ENCODE measurements around the gene VPS37C.

VPS37C gene

DNA sequence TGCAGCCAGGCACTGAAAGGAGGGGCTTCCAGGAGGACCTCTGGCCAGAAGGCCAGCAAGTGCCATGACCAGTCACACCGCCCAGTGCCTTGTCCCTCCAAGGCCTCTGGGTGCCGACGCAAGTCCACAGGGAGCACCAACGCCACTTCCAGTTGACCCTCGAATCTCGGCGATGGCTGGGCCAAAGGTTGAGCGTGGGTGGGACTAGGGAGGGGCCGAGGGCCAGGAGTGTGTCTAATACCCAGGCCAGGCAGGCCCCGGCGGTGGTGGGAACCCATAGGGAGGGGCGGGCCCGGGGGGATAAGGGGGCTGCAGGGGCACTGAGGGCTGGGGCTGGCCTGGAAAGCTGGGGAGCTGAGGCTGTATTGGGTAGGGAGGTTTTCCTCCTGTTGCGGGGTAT, 29.6 kb downstream of the VPS37C start:
- no peak for DNase-seq

DNA sequence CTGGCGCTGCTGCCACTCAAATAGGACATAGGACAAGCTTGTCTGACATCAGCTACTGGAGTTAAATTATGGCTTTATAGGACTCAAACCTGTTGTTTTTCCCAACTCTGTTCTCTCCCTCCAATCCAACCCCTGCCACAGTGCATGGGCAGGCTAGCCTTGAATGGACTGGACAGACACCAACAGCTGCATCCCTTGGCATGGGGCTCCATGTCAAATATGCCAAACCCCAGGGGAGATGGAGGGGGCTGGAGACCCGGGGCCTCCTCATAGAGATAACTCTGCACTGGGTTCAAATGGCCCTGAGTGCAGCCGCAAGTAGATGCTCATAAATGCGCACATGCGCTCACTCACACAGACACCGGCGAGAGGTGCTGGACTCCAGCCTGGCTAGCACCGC, 30.0 kb downstream of the VPS37C start:
- DNase-seq, result no peak

DNA sequence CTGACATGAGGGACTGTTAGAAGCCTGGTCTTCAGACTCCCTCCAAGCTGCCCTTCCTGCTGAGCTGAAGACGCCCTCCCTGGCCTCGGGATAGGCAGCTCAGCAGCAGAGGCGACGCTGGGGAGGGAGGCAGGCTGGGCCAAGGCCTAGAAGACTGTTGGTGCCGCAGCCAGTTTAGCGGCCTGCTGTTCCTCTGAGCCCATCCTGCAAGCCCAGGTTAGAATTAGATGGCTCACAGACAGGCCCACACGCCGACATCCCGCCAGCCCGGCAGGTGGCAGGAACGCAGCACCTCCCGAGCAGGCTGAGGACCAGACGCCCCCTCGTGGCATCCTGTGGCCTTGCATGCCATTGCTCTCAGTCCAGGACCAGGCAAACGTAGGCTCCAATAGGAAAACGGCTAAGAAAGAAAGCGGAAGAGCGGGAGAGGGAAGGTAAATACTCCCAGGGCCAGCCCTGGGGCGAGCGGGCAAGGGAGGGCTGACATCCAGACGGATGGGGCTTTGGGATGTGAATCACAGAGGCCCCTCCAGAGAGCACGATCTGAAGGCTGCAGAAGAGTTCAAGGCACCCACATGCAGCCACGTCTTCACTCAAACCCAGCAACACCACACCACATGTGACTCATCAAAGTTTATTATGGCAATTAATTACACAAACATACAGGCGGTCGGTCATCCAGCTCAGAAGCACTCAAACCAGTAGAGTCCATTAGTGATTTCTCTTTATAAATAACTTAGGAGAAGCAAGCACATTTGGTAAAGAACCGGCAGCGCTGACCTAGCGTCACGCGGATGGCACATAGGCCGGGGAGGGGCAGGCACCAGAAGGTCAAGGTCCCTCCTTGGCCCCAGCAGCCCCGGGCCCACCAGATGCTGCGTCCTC, 31.3 kb downstream of the VPS37C start:
- DNase-seq, result no peak

DNA sequence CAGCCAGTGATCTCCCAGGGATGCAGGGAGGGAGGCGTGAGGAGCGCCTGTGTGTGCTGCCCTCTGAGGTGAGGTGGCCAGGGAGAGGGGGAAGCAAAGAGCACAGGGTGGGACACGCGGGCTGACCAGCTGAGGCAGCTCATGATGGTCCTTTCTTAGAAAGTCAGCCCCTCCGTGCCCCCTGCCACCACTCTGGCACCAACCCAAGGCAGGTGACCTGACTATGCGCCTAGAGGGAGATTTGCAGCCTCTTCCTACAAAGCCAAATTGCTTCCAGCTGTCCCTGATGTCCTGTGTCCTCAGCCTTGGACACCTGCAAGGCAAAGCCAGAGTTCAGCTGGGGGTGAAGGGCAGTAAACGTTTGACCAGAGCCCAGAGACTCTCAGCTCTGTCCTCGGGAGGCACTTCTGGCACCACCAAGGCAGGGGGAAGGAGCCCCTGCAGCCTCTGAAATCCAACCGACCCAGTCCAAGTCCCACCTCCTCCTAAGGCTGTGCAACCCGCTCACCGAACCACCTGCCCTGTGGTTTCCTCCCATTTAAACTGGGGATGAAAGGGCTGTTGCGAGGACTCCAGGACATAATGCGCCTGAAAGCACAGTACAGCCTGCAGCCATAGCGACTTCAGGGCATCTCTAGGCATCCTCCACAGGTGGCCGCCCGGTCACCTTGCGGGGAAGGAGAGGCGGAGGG, 32.1 kb downstream of the VPS37C start:
- DNase-seq, result no peak

DNA sequence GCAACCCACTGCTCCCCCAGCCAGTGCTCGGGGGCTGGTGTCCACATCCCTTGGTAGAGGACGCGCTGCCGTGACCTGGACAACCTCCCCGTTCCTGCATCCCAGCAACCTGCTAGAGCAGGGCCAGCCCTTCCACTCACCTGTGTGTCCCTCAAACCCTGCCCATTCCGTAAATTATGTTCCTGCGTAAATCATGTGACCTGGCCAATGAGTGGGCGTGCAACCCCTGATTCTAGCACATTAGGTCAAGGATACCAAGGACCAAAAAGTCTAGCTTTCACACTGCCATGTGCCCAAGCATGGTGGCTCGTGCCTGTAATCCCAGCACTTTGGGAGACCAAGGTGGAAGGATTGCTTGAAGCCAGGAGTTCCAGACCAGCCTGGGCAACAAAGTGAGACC, 33.2 kb downstream of the VPS37C start:
- no peak for DNase-seq

DNA sequence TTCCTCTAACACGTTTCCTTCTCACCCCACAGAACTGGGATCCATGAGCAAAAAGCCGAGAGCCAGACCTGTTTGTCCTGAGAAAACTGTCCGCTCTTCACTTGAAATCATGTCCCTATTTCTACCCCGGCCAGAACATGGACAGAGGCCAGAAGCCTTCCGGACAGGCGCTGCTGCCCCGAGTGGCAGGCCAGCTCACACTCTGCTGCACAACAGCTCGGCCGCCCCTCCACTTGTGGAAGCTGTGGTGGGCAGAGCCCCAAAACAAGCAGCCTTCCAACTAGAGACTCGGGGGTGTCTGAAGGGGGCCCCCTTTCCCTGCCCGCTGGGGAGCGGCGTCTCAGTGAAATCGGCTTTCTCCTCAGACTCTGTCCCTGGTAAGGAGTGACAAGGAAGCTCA, 35.0 kb downstream of the VPS37C start:
- no peak for DNase-seq

DNA sequence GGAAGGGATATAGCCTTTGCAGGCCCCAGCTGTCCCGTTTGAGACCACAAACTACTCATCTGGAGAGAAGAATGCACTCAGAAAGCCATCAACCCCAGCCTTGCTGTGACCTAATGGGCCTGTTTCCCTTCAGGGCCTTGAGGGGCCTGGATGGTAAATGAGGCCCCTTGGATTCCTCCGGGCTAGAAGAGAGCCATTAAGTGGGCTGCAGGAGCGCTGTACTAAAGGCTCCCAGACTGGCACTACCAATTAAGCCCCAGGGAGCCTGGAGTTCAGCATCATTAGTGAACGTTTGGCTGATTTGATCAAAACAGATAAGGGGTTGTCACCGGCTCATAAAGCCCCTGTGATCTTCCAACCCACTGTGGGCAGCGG, 35.9 kb downstream of the VPS37C start:
- no peak for DNase-seq

DNA sequence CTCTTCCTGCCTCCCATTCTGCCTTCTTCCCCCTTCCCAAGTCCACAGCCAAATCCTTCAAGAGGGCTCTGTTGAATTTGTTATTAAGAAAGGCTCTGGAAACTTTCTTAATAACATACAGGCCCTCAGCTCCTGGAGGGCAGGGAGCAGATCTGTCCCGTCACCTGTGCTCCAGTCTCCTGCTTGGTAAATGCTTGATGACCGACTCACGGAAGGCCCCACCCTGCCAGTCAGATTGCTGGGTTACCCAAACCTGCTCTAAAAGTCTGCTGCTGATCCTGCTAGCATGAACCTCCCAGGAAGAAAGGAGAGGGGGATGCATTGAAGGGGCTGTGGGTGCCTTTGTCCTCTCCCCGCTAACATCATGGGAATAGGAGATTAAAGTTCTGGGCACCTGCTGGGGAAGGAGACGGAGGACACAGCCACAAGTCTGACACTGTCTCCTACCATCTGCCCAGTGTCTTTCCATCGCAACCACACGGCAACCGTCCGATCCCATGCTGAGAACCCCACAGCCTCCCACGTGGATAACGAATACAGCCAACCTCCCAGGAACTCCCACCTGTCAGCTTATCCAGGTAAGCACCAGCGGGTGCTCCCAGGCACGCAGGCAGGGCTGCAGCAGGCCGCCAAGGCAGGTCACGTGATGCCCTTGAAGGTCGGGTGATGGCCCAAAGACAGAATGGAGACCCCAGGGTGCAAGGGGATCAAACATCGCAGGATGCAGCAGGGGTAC, 36.5 kb downstream of the VPS37C start:
- no peak for DNase-seq

DNA sequence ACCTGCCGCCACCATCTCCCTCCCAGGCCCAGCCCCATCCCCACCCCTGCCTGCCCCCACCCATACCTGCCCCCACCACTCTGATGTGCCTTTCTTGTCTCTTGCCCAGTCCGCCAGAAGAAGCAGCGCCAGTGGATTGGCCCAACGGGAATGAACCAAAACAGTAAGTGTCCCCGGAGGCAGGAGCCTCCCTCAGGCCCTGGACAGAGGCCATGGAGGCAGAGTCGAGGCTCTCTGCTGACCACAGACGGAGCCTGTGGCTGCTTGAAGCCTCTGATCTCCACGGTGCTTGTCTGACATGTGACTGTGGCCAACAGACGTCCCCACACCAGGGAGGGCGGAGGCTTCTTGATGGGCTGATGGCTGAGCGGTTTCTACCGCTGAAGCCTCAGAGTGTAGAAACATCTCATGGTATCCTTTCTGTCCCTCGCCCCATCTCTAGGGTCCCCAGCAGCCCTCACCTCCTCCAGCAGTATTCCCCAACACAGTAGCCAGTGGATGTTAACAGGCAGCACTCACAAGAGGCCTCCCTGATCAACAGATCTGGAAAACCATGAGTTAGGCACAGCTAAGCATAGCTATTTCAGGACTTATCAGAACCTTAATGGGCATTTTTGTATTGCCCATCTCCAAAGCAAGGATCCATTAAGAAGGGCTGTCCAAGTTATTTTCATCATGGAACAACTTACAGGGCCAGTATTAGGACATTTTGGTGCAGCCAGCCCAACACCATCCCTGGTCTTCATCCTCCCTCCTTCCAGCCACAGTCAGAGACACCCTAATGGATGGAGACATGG, 37.3 kb downstream of the VPS37C start:
- DNase-seq, result no peak

DNA sequence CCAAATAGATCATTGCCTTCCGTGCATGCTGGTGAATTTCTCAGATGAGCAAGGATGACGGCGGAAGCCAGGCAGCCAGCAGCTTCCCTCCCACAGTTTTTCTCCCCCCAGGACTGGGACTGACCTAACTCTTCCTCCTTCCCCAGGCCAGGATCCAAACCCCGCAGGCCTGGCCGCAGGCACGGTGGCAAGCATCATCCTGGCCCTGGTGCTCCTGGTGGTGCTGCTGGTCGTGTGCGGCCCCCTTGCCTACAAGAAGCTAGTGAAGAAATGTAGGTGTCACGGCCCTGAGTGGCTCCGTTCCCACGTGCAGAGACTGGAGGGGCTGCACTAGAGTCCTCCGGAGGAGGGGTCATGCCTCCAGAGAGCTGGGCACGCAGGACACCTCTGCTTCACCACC, 38.5 kb downstream of the VPS37C start:
- no peak for DNase-seq

DNA sequence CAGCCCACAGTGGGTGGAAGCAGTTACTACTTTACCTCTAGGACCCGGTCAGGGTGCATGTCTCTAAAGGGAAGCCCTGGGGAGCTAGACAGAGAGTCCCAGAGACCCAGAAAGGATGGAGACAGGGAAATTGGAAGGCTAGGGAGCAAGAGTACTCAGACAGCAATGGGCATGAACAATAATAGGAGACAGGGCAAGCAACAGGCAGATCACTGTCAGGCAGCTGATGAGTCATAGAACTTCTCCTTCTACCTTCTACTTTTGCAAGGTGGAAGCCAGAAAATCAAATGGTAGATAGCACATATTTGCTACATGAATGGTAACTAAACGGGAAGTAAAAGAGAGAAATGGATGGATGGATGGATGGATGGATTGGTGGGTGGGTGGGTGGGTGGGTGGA, 39.3 kb downstream of the VPS37C start:
- DNase-seq, result no peak

DNA sequence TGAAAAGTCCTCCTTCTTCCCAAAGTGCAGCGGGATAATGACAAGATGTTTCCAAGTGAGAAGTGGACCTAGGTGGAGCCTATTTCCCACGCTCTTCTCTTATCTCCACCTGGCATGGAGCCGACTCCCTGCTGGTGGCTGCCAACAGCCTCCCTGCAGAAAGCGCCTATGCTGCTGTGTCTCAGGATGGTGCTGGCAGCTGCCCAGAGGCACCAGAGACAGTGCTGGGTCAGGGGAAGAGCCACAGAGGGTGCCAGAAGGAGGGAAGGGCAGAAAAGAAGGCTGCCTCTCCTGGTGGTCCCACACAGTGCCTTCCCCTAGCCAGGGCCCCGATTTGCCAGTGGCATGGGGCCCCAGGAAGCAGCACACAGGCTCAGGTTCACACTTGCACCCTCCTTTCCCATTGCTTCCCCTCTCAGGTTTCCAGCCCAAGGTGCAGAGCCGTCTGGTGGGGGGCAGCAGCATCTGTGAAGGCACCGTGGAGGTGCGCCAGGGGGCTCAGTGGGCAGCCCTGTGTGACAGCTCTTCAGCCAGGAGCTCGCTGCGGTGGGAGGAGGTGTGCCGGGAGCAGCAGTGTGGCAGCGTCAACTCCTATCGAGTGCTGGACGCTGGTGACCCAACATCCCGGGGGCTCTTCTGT, 39.9 kb downstream of the VPS37C start:
- DNase-seq, result no peak

DNA sequence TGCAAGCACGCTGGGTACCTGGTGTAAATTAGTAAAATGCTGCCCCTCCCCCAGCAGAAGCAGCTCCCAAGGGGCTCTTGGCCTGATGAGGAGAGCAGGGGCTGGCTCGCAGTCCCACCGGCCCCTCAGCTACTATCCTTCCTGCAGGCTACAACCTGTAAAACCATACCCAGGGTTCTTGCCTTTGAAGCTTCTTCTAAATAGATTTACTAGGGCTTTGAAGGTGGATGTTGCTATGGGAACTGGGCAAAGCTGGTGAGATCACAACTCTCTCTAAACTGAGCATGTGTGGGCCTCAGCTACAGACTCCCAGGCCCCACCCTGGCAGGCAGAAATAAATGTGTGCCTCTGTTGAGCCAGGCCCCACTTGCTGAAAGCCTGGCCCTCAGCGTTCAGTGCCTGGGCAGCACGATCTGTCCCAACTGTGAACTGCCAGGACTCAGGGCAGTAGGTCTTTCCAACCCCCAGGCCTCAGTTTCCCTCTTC, 40.5 kb downstream of the VPS37C start:
- DNase-seq, result no peak

DNA sequence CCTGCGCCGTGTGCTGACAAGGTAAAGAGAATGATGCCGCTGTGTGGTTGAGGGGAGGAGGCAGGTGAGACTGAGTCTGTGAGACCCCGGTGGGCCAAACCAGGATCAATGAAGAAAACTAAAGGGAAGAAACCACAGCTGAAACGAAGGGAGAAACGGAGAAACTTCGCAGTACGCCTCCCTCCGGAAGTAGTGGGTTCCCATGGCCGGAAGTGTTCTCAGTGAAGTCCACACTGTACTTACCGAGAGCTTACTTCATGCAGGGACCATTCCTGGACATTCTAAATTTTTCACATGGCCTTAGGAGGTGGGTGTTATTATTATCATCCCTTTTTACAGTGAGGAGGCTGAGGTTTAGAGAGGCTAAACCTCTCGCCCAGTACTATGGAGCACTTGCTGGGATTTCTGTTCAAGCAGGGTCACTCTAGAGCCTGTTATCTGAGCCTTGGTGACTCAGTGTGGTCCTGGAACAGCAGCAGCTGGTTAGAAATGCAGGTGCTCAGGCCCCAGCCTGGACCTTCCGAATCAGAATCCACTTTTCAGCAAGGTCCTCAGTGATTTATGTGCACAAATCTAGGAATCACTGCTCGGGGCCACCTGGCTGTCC, 41.0 kb downstream of the VPS37C start:
- no peak for DNase-seq

DNA sequence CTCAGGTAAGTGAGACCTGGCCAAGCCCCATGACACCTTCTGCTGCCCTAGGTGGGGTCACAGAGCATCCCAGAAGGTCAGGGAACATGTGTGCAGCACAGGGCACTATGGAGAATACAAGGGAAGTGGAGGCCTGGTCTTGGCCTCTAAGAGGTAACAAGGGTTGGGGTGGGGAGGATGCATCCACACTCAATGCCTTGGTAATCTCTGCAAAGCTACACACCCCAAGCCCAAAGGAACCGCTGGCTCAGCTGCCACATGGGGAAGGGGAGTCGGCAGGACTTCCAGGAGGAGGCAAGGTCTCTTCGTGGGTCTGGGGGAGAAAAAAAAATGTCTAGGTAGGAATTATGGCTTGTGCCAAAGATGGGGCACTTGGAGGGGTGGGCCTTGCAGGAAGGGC, 41.7 kb downstream of the VPS37C start:
- DNase-seq, result no peak

DNA sequence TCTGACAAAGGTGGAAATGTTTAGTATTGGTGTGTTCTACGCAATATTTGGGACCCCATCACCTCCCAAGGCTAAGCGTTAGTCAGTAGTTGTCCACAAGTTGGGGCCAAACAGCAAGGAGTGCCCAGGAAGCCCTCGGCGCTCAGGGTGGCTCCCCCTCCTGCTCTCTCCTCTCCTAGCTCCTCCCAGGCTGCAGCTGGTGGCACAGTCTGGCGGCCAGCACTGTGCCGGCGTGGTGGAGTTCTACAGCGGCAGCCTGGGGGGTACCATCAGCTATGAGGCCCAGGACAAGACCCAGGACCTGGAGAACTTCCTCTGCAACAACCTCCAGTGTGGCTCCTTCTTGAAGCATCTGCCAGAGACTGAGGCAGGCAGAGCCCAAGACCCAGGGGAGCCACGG, 42.2 kb downstream of the VPS37C start:
- no peak for DNase-seq

DNA sequence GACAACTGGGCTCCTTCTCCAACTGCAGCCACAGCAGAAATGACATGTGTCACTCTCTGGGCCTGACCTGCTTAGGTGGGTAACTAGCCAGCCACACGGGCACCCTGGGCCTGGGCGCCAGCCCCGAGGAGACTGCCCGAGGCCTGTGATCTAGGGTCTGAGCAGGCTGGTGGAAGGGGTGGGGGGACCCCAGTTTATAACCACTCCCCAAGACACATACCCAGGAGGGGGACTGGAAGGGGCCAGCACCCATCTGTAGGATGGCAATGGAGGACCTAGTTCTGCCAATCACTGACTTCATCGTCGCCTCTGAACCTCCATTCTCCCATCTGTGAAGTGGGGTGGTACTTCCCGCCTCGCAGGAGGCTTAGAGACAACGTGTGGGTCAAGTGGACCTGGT, 42.8 kb downstream of the VPS37C start:
- no peak for DNase-seq

DNA sequence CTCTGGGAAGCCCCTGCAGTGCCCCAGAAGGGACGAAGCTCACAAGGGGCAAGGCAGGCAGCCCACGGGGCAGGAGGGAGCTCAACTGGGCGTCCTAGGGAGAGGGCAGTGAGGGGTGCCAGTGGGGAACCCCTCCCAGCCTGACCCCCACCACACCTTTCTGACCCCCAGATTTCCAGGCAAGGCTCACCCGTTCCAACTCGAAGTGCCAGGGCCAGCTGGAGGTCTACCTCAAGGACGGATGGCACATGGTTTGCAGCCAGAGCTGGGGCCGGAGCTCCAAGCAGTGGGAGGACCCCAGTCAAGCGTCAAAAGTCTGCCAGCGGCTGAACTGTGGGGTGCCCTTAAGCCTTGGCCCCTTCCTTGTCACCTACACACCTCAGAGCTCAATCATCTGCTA, 43.2 kb downstream of the VPS37C start:
- no peak for DNase-seq

DNA sequence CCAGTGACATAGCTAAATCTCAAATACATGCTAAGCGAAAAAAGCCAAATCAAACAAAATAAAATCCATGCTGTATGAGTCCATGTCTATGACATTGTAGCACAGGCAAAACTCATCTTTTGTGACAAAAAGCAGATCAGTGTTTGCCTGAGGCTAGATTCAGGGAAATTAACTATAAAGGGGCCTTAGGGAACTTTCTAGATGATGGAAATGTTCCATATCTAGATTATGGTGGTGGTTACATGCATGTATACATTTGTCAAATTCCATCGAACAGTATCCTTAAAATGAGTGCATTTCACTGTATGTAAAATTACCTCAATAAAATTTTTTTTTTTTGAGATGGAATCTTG, 44.1 kb downstream of the VPS37C start:
- DNase-seq, result no peak

DNA sequence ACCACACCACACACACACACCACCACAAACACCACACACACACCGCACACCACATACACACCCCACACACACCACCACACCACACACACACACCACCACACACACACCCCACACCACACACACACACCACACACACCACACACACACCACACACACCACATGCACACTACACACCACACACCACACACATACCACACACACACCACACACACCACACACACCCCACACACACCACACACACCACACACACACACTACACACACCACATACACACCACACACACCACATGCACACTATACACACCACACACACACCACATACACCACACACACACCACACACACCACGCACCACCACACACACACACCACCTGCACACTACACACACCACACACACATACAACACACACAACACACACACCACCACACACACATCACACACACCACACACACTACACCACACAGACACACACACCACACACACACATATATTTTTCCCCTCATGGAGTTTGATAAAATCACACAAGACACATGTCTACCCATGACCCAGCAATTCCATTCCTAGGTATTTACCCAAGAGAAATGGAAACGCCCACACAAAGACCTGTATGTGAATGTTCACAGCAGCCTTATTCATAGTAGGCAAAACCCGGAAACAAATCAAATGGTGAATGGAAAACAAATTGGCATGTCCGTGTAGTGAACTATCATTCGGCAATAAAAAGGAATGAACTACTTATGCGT, 44.6 kb downstream of the VPS37C start:
- no peak for DNase-seq

DNA sequence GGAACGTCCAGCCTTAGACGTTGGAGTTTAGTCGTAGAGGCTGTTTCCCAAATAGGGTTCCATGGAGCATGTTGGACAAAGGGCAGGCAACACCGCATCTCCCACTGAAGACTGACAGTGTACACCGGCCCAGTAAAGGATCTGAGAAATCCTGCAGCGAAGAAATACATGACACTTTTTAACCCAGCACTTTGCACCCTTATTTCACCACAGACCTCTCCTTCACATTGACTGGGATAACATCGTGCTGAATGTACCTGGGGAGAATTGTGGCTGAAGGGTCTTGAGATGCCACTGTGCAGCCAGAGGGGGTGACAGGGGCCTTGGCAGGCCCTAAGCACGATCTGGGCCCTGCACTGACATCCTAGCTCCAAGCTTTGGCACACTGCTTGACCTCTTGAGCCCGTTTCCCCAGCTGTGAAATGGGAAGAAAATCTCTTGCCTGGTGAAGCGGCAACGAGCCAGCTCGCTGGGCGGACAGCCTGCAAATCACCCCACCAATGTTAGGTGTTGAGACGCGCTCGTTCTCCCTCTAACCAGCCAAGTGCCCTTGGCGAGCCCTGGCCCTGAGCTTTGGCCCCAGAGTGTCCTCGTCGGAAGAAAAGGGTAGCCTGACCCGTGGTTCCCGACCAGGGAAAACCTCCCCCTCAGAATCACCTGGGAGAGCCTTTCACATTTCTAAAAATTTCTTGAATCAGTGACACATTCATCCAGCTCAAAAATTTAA, 45.6 kb downstream of the VPS37C start:
- DNase-seq, result no peak
